ENCODE measurements around the gene HAND2. TPM values are rescaled to one million over a fixed set of nuclear protein-coding genes. Genes with fewer than 3 reads are reported as not detected.

The HAND2 gene
- total RNA-seq, 2 experiments from 2014 or later: not detected

GRCh38 chr4:173531086-173531965 is 1.3 kb upstream of the HAND2 start:
- H3K4me1 Mint-ChIP-seq: peaks cover 13% of the 10 kb centered on the region
- H3K27ac Mint-ChIP-seq: peak overlapping the region; percentile 38
- peaks cover 6% of the 10 kb centered on the region for H3K9me3 Mint-ChIP-seq
- no peak overlapping the region for H3K4me3 Mint-ChIP-seq
- peaks cover 4% of the 10 kb centered on the region for H3K36me3 Mint-ChIP-seq
- POLR2A ChIA-PET: no interaction called here
- ATAC-seq (ENCODE audit: low read depth) (no peak), DNase-seq (no peak)
- peaks cover 89% of the 10 kb centered on the region for H3K27me3 Mint-ChIP-seq

- no peak for DNase-seq
- Mint-ChIP-seq H3K4me1 (peaks cover 15% of the 10 kb centered on the region), H3K9me3 (peaks cover 10% of the 10 kb centered on the region), H3K27me3 (peaks cover 89% of the 10 kb centered on the region), H3K27ac (peak overlapping the region; percentile 76), H3K36me3 (peaks cover 7% of the 10 kb centered on the region), H3K4me3 (no peak overlapping the region)
- ATAC-seq (ENCODE audit: low read depth): no peak
- POLR2A ChIA-PET: no interaction called here
These were observed 477 bp upstream of the HAND2 start for GRCh38 chr4:173530326-173531085.

- Mint-ChIP-seq H3K4me3 (no peak overlapping the region), H3K27ac (peak overlapping the region; percentile 79), H3K9me3 (peaks cover 13% of the 10 kb centered on the region), H3K27me3 (peaks cover 89% of the 10 kb centered on the region), H3K36me3 (peaks cover 7% of the 10 kb centered on the region), H3K4me1 (peaks cover 15% of the 10 kb centered on the region)
- no peak for DNase-seq
- POLR2A ChIA-PET: no interaction called here
- ATAC-seq (ENCODE audit: low read depth): no peak
These were observed 1.4 kb downstream of the HAND2 start for GRCh38 chr4:173528378-173529321.

- H3K27ac Mint-ChIP-seq: peak overlapping the region; percentile 79
- ATAC-seq (ENCODE audit: low read depth): no peak
- H3K4me1 Mint-ChIP-seq: peaks cover 19% of the 10 kb centered on the region
- H3K36me3 Mint-ChIP-seq: peaks cover 7% of the 10 kb centered on the region
- DNase-seq: no peak
- peaks cover 16% of the 10 kb centered on the region for H3K9me3 Mint-ChIP-seq
- peaks cover 88% of the 10 kb centered on the region for H3K27me3 Mint-ChIP-seq
- POLR2A ChIA-PET: no interaction called here
- peak overlapping the region; percentile 28 for H3K4me3 Mint-ChIP-seq
These were observed 2.7 kb downstream of the HAND2 start for GRCh38 chr4:173527103-173527891.

DNA sequence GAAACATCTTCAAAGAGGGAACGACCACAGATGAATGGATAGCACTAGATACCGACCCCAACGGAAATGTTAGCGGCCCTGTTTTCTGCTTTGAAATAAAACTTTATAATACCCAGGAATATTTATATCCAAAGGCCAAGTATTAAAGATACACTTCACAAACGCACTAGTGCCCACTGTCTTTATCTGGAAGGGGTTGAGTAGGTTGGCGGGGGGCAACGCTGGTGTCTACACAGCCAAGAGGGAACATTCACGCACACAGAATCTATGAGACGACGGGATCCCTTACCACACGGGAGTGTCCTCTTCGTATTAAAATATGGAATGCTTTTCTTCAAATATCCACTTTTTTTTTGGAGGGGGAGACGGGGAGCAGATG is 3.3 kb downstream of the HAND2 start:
- Mint-ChIP-seq H3K9me3 (peaks cover 16% of the 10 kb centered on the region), H3K4me3 (peak overlapping the region; percentile 28), H3K27me3 (peaks cover 88% of the 10 kb centered on the region), H3K36me3 (peaks cover 7% of the 10 kb centered on the region), H3K4me1 (peaks cover 21% of the 10 kb centered on the region), H3K27ac (peak overlapping the region; percentile 51)
- no peak for ATAC-seq (ENCODE audit: low read depth)
- DNase-seq: no peak
- POLR2A ChIA-PET: no interaction called here

DNA sequence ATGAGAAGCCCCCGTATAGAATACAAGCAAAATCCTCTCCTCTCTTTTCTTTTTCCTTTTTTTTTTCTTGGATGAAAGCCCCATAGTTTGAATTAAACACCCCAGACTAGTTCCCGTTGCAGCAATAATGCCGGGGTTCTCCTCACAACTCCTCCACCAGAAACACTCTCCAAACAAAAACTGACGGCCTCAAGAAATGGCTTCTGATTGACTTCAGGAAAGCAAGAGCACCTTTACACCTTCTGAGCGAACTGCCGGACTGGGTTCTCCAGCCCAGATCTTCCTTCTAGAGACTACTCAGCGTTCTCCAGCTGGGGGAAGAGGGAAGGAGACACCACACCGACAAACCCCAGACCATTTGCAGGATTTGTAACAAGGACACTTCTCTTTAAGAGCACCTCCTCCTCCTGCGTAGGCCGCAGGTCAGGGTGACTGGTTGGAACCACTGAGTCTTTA is 4.0 kb downstream of the HAND2 start:
- ATAC-seq (ENCODE audit: low read depth): no peak
- Mint-ChIP-seq H3K4me3 (no peak overlapping the region), H3K27ac (peak overlapping the region; percentile 75), H3K4me1 (peaks cover 22% of the 10 kb centered on the region), H3K9me3 (peaks cover 16% of the 10 kb centered on the region), H3K36me3 (peaks cover 7% of the 10 kb centered on the region), H3K27me3 (peaks cover 89% of the 10 kb centered on the region)
- DNase-seq: no peak
- POLR2A ChIA-PET: no interaction called here

GRCh38 chr4:173525118-173526011 is 4.7 kb downstream of the HAND2 start:
- Mint-ChIP-seq H3K4me1 (peaks cover 23% of the 10 kb centered on the region), H3K9me3 (peaks cover 18% of the 10 kb centered on the region), H3K27me3 (peaks cover 89% of the 10 kb centered on the region), H3K27ac (peak overlapping the region; percentile 75), H3K36me3 (peaks cover 7% of the 10 kb centered on the region), H3K4me3 (no peak overlapping the region)
- POLR2A ChIA-PET: no interaction called here
- DNase-seq (no peak), ATAC-seq (ENCODE audit: low read depth) (no peak)

DNA sequence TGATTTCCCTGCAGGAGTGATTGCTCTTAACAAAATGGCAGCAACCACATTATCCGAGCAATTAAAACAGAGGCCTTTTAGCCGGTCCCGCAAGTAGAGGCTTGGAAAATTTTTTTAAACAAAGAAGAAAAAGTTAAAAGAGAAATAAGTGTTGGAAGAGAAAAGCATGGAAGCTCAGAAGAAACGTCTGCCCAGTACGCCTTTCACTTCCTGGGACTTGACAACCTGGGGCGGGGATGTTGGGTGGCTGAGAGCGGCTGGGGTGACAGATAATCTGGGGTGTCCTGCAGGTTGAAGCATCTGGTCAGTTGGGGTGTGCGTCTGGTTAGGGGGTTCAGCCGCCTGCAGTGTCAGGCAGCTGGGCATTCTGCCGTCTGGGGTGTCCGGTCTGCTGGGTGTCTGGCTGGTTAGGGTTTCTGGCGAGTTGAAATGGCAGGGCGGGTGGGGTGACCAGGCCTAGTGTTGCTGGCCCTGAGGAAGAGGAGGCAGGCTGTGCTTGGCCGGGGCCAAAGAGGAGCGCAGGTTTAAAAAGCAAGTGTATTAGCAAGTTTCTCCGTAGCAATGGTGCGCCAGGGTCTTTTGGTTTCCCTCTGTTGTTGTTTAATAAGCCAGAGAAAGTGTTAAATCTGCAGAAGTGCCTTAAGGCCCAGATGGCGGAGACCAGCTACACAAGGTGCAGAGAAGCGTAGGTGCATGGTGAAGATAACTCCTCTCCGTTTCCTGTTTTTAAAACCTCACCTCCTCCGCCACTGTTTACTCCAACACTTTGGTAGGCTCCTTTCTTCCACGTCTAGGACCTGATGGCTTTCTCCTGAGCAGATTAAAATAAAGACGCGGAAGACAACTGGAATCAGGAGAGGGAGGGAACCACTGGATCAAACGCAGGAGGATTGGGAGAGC is 5.6 kb downstream of the HAND2 start:
- ATAC-seq (ENCODE audit: low read depth) (no peak), DNase-seq (no peak)
- peaks cover 18% of the 10 kb centered on the region for H3K4me1 Mint-ChIP-seq
- POLR2A ChIA-PET: no interaction called here
- peaks cover 91% of the 10 kb centered on the region for H3K27me3 Mint-ChIP-seq
- H3K36me3 Mint-ChIP-seq: peaks cover 4% of the 10 kb centered on the region
- H3K4me3 Mint-ChIP-seq: no peak overlapping the region
- peaks cover 21% of the 10 kb centered on the region for H3K9me3 Mint-ChIP-seq
- peak overlapping the region; percentile 57 for H3K27ac Mint-ChIP-seq

- Mint-ChIP-seq H3K9me3 (peaks cover 17% of the 10 kb centered on the region), H3K36me3 (peaks cover 3% of the 10 kb centered on the region), H3K27ac (peak overlapping the region; percentile 60), H3K27me3 (peaks cover 98% of the 10 kb centered on the region), H3K4me1 (peaks cover 14% of the 10 kb centered on the region), H3K4me3 (peak overlapping the region; percentile 30)
- POLR2A ChIA-PET: no interaction called here
- DNase-seq: no peak
- no peak for ATAC-seq (ENCODE audit: low read depth)
These were observed 7.1 kb downstream of the HAND2 start for GRCh38 chr4:173522951-173523395.

DNA sequence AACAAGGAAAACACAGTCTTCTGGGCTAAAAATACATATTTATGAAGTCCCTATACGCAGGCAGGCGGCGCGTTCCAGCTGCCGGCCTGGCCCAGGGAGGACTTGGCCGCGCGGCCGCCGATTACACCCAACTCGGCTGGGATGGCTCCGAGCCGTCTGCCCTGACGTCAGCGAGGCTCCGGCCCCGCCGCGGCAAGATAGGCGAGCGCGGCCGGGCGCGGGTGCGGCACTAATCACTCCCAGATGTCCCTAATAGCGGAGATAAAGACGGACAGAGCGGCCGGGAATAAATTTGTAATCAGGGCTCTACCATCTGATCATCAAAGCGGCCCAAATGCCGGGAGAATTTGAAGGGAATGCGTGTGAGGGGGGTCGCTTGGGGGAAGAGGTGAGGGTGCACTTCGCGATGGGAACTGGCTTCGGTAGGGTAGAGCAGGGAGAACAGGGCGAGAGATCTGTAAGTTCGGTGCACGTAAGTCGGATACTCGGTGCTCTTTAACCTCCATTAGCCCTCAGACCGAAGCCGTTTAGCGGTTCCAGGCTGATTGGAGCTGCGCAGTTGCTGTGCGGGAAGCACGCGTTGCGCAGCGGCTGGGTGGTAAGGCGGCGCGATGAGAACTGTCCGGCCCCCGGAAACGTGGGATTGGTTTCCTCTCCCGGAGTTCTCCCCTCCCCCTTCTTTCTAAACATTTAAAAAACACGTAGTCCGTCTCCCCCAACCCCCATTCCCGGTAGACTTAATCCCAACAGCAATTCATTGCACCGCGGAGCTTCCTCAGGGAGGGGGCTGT is 7.7 kb downstream of the HAND2 start:
- POLR2A ChIA-PET: no interaction called here
- ATAC-seq (ENCODE audit: low read depth): no peak
- H3K4me1 Mint-ChIP-seq: peaks cover 13% of the 10 kb centered on the region
- peak overlapping the region; percentile 30 for H3K4me3 Mint-ChIP-seq
- H3K36me3 Mint-ChIP-seq: peaks cover 3% of the 10 kb centered on the region
- H3K27me3 Mint-ChIP-seq: peaks cover 98% of the 10 kb centered on the region
- no peak for DNase-seq
- peak overlapping the region; percentile 60 for H3K27ac Mint-ChIP-seq
- peaks cover 17% of the 10 kb centered on the region for H3K9me3 Mint-ChIP-seq

All from activated naive CD8-positive, alpha-beta T cell treated with anti-CD3 and anti-CD28 coated beads, Interleukin-2, amount 10 ng/mL, durations not matched to agents 7 days and 5 days (primary cell).